Activated naive CD4-positive, alpha-beta T cell treated with anti-CD3 and anti-CD28 coated beads, Interleukin-2, amount 50 U/mL, for 24 hours (primary cell): ENCODE data around the gene ICAM1.

Experiments
- H3K27ac Mint-ChIP-seq: one replicate; pipeline ENCODE4 v1.8.0; 2021; ENCODE audit warnings: mild to moderate bottlenecking, mixed read lengths
- H3K27me3 Mint-ChIP-seq: one replicate; pipeline ENCODE4 v1.8.0; 2021; ENCODE audit warnings: mixed read lengths
- H3K36me3 Mint-ChIP-seq: one replicate; pipeline ENCODE4 v1.8.0; 2021; ENCODE audit warnings: mixed read lengths
- H3K4me1 Mint-ChIP-seq: one replicate; pipeline ENCODE4 v1.8.0; 2021; ENCODE audit warnings: mixed read lengths
- H3K4me3 Mint-ChIP-seq: one replicate; pipeline ENCODE4 v1.8.0; 2021; ENCODE audit warnings: mild to moderate bottlenecking, mixed read lengths
- H3K9me3 Mint-ChIP-seq: one replicate; pipeline ENCODE4 v1.8.0; 2021; ENCODE audit warnings: mixed read lengths

The ICAM1 gene

DNA sequence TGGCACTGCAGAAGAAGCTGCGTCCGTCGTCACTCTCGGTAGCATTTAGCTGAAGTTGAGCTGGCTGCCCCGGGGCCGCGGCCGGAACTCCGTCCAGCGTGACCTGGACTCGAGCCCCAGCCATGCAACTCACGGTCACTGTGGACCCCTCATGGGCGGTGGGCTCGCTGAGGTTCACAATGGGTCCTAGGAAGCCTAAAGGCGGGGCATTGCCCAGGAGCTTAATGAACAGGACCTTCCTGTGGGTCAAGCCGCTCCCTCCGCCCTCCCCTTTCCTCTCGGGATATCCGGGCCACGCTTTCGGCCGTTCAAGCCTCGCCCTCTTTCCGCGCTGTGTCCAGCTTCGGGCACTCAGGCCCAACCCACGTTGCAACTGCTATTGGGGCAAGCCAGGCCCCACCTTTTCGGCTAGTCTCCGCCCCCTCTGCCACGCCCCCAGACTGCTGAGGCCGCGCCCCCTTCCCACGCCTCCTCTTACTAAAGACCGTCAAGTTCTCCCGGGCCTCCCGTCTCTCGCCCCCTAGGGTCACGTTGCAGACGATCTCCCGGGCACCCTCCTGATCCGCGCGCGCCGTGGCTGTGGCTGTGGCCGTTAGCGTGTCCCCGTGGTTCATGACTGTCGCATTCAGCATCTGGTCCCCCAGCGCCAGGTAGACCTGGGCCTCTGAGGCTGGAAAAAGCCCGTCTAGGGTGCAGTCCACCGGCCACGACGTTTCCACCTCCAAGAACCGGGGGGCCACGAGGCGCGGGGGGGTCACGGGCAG, 63.9 kb downstream of the ICAM1 start:
- Mint-ChIP-seq H3K27ac (peak overlapping the region; percentile 41), H3K36me3 (peaks cover 5% of the 10 kb centered on the region), H3K4me3 (peak overlapping the region; percentile 97), H3K9me3 (no peaks in the 10 kb centered on the region), H3K27me3 (no peaks in the 10 kb centered on the region), H3K4me1 (peaks cover 35% of the 10 kb centered on the region)

DNA sequence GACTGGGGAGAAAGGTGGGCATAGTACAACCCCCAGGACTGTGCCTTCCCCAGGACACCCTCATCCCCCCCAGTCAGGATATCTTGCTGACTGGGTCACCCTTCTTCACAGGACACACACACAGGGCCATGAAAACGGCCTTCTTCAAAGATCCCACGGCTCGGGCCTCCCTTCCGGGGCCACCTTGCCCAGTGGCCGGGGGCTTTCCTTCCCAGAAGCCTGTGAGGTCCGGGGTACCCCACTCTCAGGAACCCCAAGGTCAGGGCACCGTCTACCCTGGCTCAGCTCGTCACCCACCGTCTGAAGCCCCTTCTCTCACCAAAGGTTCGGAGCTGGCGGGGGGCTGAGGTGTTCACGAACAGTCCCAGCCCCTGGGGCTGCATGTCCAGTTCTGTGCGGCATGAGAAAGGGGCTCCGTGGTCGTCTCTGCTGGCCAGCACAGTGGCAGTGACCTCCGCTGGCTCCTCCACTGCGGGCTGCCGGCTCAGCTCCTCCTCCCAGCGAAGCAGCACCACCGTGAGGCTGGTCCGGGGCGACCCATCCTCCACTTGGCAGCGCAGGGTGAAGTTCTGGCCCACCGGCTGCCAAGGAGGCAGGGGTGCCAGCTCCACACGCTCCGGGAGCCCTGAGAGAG, 64.5 kb downstream of the ICAM1 start:
- Mint-ChIP-seq H3K27me3 (no peaks in the 10 kb centered on the region), H3K4me3 (no peak overlapping the region), H3K36me3 (peaks cover 5% of the 10 kb centered on the region), H3K9me3 (no peaks in the 10 kb centered on the region), H3K27ac (no peak overlapping the region), H3K4me1 (peaks cover 35% of the 10 kb centered on the region)
